HFFc6 (cell line): ENCODE results near the gene APEX1. TPM values are rescaled to one million over a fixed set of nuclear protein-coding genes. Genes with fewer than 3 reads are reported as not detected.

Experiments used
- DNase-seq: peaks from one replicate; pipeline ENCODE4 v3.0.0-alpha.2; 2018
- H3K27ac Mint-ChIP-seq: 2 replicates; pipeline ENCODE4 v1.8.0; 2020; ENCODE audit warnings: mild to moderate bottlenecking, mixed read lengths
- H3K27me3 Mint-ChIP-seq: 2 replicates; pipeline ENCODE4 v1.8.0; 2021; ENCODE audit warnings: mild to moderate bottlenecking, moderate library complexity, mixed read lengths; ENCODE audit not compliant: insufficient read depth
- H3K36me3 Mint-ChIP-seq: 2 replicates; pipeline ENCODE4 v1.8.0; 2021; ENCODE audit warnings: low read depth, mixed read lengths
- H3K4me1 Mint-ChIP-seq: 2 replicates; pipeline ENCODE4 v1.8.0; 2020; ENCODE audit warnings: low read depth, mixed read lengths
- H3K4me3 Mint-ChIP-seq: 2 replicates; pipeline ENCODE4 v1.8.0; 2020; ENCODE audit warnings: mild to moderate bottlenecking, moderate library complexity, mixed read lengths
- H3K9me3 Mint-ChIP-seq: 2 replicates; pipeline ENCODE4 v1.8.0; 2020; ENCODE audit warnings: mild to moderate bottlenecking, mixed read lengths
- total RNA-seq, 6 experiments: library from RNA; stranded (reverse); fragmentation: NEBNext Ultra II Directional; extraction: Animal tissue kit (Norgen Biotek cat#: 25700); gene quantifications; 2 replicates in 1 of 6; 3 replicates in 5 of 6; pipeline ENCODE4 v1.2.3, GENCODE V29; 2021
- TF ChIP-seq, protein P1 (sequence below): fragments of 200-600 bp; sonication (generic); IDR thresholded peaks from 2 replicates; pipeline ENCODE4 v1.5.0; 2021; ENCODE audit warnings: antibody characterized with exemption, mild to moderate bottlenecking

Gene APEX1
- total RNA-seq, 6 experiments from 2014 or later: 161 to 189 (median 184) TPM

DNA sequence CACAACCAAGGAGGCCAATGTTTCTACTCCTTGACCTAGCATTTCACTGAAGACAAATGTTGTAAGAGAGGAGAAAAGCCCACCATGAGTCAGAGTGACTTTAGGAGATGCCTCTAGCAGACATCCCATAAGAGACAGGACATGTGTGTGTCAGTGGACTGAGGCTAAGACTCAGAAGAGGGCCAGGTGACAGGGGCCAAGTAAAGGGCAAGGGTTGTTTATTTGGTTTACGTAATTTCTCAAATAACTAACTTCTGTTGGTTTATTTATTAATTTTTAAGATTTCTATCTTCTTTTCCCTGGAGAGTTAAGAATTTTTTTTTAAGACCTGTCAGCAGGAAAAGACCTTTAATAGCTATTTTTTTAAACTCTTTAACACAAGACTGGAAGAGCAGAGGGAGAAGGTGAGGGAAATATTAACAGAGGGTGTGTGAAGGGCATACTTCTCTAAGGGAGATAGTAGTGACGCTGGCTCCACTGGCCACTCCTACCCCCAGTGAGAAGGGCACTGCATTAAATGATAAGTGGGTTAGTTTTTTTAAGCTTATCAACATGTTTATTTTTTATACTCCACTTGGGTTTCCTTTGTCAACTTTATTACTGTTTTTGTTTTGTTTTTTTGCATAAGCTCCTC is 17.6 kb downstream of the APEX1 start:
- peaks cover 27% of the 10 kb centered on the region for H3K36me3 Mint-ChIP-seq
- H3K27ac Mint-ChIP-seq: no peak overlapping the region
- no peak overlapping the region for H3K4me3 Mint-ChIP-seq
- TF ChIP-seq, protein P1, sequence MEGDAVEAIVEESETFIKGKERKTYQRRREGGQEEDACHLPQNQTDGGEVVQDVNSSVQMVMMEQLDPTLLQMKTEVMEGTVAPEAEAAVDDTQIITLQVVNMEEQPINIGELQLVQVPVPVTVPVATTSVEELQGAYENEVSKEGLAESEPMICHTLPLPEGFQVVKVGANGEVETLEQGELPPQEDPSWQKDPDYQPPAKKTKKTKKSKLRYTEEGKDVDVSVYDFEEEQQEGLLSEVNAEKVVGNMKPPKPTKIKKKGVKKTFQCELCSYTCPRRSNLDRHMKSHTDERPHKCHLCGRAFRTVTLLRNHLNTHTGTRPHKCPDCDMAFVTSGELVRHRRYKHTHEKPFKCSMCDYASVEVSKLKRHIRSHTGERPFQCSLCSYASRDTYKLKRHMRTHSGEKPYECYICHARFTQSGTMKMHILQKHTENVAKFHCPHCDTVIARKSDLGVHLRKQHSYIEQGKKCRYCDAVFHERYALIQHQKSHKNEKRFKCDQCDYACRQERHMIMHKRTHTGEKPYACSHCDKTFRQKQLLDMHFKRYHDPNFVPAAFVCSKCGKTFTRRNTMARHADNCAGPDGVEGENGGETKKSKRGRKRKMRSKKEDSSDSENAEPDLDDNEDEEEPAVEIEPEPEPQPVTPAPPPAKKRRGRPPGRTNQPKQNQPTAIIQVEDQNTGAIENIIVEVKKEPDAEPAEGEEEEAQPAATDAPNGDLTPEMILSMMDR: no peak
- H3K4me1 Mint-ChIP-seq: peaks cover 47% of the 10 kb centered on the region
- DNase-seq: no peak
- H3K27me3 Mint-ChIP-seq: peaks cover 6% of the 10 kb centered on the region
- H3K9me3 Mint-ChIP-seq: no peaks in the 10 kb centered on the region

DNA sequence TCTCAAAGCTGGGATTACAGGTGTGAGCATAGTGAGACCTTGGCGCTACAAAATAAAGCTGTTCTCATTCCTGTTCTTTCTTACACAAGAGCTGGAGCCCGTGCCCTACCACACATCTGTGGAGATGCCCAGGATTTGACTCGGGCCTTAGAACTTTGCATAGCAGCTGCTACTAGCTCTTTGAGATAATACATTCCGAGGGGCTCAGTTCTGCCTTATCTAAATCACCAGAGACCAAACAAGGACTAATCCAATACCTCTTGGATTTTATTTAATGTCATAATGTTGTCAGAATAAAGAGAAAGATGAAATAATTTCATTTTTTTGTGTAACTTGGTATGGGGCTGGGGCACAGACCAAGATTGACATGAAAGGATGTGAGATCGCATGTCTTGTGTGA is 21.8 kb downstream of the APEX1 start:
- Mint-ChIP-seq H3K36me3 (peaks cover 31% of the 10 kb centered on the region), H3K27ac (peak overlapping the region; percentile 81)

DNA sequence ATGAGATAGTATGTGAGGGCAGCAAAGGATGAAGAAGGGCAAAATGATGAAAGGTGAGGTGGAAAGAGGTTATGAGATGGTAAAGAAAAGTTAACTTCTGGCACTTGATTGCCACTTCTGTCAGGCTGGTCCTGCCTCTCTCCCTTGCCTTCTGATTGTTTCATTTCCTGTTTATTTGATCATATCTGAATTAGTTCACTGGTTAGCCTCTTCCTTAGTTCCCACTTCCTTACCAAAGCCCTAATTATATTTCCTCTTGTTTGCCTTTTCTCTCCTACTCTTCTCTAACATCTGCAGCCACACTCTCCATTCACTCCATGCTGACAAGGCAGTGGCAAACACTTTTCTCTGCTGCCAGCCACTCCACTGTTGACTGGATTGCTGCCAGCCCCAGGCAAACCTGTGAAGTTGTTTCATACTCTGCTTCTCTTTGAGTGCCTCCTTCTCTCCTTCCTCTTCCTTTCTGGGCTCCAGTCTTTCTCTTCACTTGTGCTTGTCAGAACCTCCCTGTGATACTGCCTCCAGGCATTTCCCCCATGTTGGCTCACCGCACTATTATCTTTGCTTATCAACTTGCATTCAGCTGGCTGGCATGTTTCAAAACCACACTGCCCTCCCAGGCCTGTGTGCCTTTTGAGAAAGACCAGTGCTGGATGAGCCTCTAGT is 22.3 kb downstream of the APEX1 start:
- Mint-ChIP-seq H3K9me3 (no peaks in the 10 kb centered on the region), H3K27ac (peak overlapping the region; percentile 81), H3K4me3 (peak overlapping the region; percentile 49), H3K27me3 (peaks cover 2% of the 10 kb centered on the region), H3K36me3 (peaks cover 31% of the 10 kb centered on the region), H3K4me1 (peaks cover 27% of the 10 kb centered on the region)
- TF ChIP-seq, protein P1: no peak
- peak; percentile 75 for DNase-seq

More for the DNA sequence above, 21.8 kb downstream of the APEX1 start:
- TF ChIP-seq, protein P1: no peak
- H3K4me1 Mint-ChIP-seq: peaks cover 33% of the 10 kb centered on the region
- DNase-seq: no peak
- no peaks in the 10 kb centered on the region for H3K9me3 Mint-ChIP-seq
- peaks cover 2% of the 10 kb centered on the region for H3K27me3 Mint-ChIP-seq
- no peak overlapping the region; the same call in 1 of the 2 replicates for H3K4me3 Mint-ChIP-seq

DNA sequence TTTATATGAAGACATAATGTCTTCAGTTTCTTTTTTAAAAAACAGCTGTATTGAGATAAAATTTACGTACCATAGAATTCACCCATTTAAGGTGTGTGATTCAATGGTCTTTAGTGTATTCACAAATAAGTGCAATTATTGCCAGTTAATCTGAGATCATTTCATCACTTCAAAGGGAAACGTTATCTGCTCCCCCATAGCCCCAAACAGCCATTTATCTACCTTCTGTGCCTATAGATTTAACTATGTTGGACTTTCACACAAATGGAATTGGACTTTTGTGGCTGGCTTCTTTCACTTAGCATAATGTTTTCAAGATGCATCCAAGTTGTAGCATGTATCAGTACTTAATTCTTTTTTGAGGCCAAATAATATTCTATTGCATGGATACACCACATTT is 23.9 kb downstream of the APEX1 start:
- H3K4me3 Mint-ChIP-seq: no peak overlapping the region
- H3K27ac Mint-ChIP-seq: no peak overlapping the region
- TF ChIP-seq, protein P1: no peak
- no peaks in the 10 kb centered on the region for H3K9me3 Mint-ChIP-seq
- no peak for DNase-seq
- H3K36me3 Mint-ChIP-seq: peaks cover 24% of the 10 kb centered on the region
- H3K4me1 Mint-ChIP-seq: peaks cover 24% of the 10 kb centered on the region
- H3K27me3 Mint-ChIP-seq: peaks cover 4% of the 10 kb centered on the region

DNA sequence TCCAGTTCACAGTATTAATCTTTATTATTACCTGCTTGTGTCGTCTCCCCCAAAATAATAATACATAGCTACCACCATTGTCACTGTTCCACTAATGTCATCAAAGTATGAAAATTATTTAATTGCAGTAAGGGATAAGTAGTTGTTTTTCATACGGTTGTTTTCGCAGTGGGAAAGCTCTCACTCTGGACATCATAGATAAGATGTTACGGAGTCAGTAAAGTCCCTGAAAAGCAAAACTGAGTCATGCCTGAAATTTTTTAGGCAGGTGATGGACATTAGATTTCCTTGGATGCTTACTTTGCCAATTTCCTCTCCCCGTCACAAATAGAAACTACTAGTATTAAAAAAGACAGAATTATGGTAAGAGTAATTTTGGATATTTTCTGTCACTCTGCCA is 27.4 kb downstream of the APEX1 start:
- Mint-ChIP-seq H3K4me3 (no peak overlapping the region), H3K9me3 (no peaks in the 10 kb centered on the region), H3K27me3 (peaks cover 7% of the 10 kb centered on the region), H3K36me3 (0 out of 2 replicates have a peak, but pooled peaks cover 4% of the 10 kb centered on the region), H3K27ac (no peak overlapping the region), H3K4me1 (peaks cover 8% of the 10 kb centered on the region)
- no peak for DNase-seq
- TF ChIP-seq, protein P1: no peak
